ENCODE data around the gene PRRC2B.

- no peak for TF ChIP-seq CTCF (IDR thresholded peaks at IDR 0.05; ENCODE audit: low read length)
- TF ChIP-seq EZH2phosphoT487 (IDR thresholded peaks at IDR 0.05; ENCODE audit: low read length), result no peak
These were observed 12.9 kb downstream of the PRRC2B start for GRCh38 chr9:131406563-131407436.
